SU-DHL-6 (cell line): ENCODE data around the gene UTY.

Source experiments
- H2AFZ ChIP-seq: fragments of 200-600 bp; sonication (generic); 2 replicates; pipeline ENCODE4 v1.6.1; 2014; ENCODE audit warnings: low read depth, mild to moderate bottlenecking, moderate library complexity, mixed read lengths, antibody characterized with exemption, low read length; ENCODE audit not compliant: severe bottlenecking
- H3F3A ChIP-seq: fragments of 200-600 bp; shearing (Covaris generic); 2 replicates; pipeline ENCODE4 v1.6.0; 2016; ENCODE audit warnings: antibody characterized with exemption, mild to moderate bottlenecking; ENCODE audit not compliant: insufficient read depth
- H3K27ac ChIP-seq: fragments of 200-600 bp; sonication (generic); 2 replicates; pipeline ENCODE4 v1.5.1; 2016; ENCODE audit warnings: low read depth, mild to moderate bottlenecking, low read length, moderate library complexity, mixed read lengths
- H3K27me3 ChIP-seq: fragments of 200-600 bp; sonication (generic), shearing (Covaris generic); 2 replicates; pipeline ENCODE4 v1.6.0; 2014; ENCODE audit warnings: mild to moderate bottlenecking, low read length
- H3K36me3 ChIP-seq: fragments of 200-600 bp; sonication (generic); 2 replicates; pipeline ENCODE4 v1.6.1; 2014; ENCODE audit warnings: mild to moderate bottlenecking, low read length, mixed read lengths
- H3K4me2 ChIP-seq: fragments of 300-600, 200-600 bp; shearing (Covaris generic), sonication (generic); 2 replicates; pipeline ENCODE4 v1.6.0; 2014; ENCODE audit warnings: low read length, low read depth, mild to moderate bottlenecking; ENCODE audit not compliant: poor library complexity, severe bottlenecking
- H3K4me3 ChIP-seq: fragments of 200-600 bp; sonication (generic); 2 replicates; pipeline ENCODE4 v1.5.1; 2014; ENCODE audit warnings: antibody characterized with exemption, low read length, mild to moderate bottlenecking, mixed read lengths; ENCODE audit not compliant: insufficient read depth, poor library complexity, severe bottlenecking
- H3K79me2 ChIP-seq: fragments of 200-600 bp; sonication (generic); 2 replicates; pipeline ENCODE4 v1.6.1; 2014; ENCODE audit warnings: mild to moderate bottlenecking, low read length, moderate library complexity; ENCODE audit not compliant: insufficient read depth
- H3K9ac ChIP-seq: fragments of 200-600 bp; sonication (generic); 2 replicates; pipeline ENCODE4 v1.7.0; 2014; ENCODE audit warnings: mild to moderate bottlenecking, low read length
- H3K9me2 ChIP-seq: fragments of 200-600 bp; sonication (generic); replicated peaks from 2 replicates; pipeline ENCODE4 v1.6.1; 2014; ENCODE audit warnings: low read length; ENCODE audit not compliant: insufficient read depth
- H3K9me3 ChIP-seq: fragments of 200-600 bp; sonication (generic); 2 replicates; pipeline ENCODE4 v1.6.1; 2014; ENCODE audit warnings: low read length, mixed read lengths; ENCODE audit not compliant: insufficient read depth
- H4K20me1 ChIP-seq: fragments of 200-600 bp; sonication (generic); 2 replicates; pipeline ENCODE4 v1.6.1; 2014; ENCODE audit warnings: low read depth, mild to moderate bottlenecking, antibody characterized with exemption, low read length, moderate library complexity, mixed read lengths
- CTCF ChIP-seq: fragments of 200-600 bp; sonication (generic); IDR thresholded peaks from one replicate; pipeline ENCODE4 v1.5.1; 2017; ENCODE audit warnings: antibody characterized with exemption, mild to moderate bottlenecking, low read length, moderate library complexity; ENCODE audit not compliant: insufficient read depth, poor library complexity, severe bottlenecking
- EZH2phosphoT487 ChIP-seq: fragments of 200-600 bp; sonication (generic), shearing (Covaris generic); conservative IDR thresholded peaks from 2 replicates; pipeline ENCODE4 v1.6.1; 2018; ENCODE audit warnings: mild to moderate bottlenecking, antibody characterized with exemption, low read length, moderate library complexity, mixed read lengths

The UTY gene

GRCh38 chrY:13440811-13441210 lies 39.0 kb downstream of the UTY start:
- H3F3A ChIP-seq, result no peaks in the 10 kb centered on the region
- no peak overlapping the region for H3K27ac ChIP-seq
- no peak overlapping the region for H3K4me3 ChIP-seq
- H3K27me3 ChIP-seq, result no peaks in the 10 kb centered on the region
- H3K36me3 ChIP-seq, result no peaks in the 10 kb centered on the region
- no peak overlapping the region for H2AFZ ChIP-seq
- H3K9me3 ChIP-seq, result no peaks in the 10 kb centered on the region
- TF ChIP-seq EZH2phosphoT487 (no peak), CTCF (no peak)
- no peaks in the 10 kb centered on the region for H3K9me2 ChIP-seq
- H3K4me2 ChIP-seq, result no peak overlapping the region
- no peak overlapping the region for H3K9ac ChIP-seq
- no peaks in the 10 kb centered on the region for H3K79me2 ChIP-seq
- H4K20me1 ChIP-seq, result no peaks in the 10 kb centered on the region

GRCh38 chrY:13435968-13436937 lies 43.6 kb downstream of the UTY start:
- Histone ChIP-seq H3K36me3 (no peaks in the 10 kb centered on the region), H2AFZ (no peak overlapping the region), H3K4me2 (no peak overlapping the region)

DNA sequence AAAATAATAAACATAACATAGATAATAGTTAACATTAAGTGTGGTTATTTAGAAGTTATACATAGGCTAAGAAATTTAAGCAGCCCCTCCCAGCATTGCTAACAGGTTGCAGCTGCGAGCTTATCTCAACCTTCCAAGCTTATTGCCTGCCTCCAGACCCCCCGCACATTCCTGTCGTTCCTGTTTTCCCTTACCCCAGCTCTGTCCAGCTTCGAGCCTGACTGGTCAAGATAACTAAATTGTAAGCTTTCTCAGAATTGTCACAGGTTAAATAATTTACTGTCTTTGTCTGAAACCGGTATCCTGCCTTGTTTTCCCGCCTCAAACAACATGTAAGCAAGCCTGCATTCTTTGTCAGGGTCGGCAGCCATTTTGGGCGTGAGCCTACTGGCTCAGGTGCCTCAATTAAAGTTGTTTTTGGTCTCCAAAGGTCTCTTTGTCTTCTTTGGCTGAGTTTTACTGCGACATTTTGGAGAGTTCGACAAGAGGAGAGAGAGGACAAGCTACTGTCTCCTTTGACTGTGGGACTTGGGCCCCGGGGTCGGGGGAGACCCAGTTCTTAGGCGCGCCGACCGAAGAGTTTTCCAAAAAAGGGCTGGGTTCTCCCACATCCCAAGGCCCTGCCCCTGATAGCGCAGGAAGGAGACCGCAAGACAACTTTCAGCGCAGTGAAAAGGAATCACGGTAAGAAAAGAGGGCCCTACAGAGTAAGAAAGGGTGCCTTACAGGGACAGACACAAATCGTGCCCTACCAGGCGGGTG lies 44.4 kb downstream of the UTY start:
- no peaks in the 10 kb centered on the region for H3K9me2 ChIP-seq
- H2AFZ ChIP-seq, result no peak overlapping the region
- H3F3A ChIP-seq, result no peaks in the 10 kb centered on the region
- H3K36me3 ChIP-seq, result no peaks in the 10 kb centered on the region
- H3K4me3 ChIP-seq, result no peak overlapping the region
- TF ChIP-seq EZH2phosphoT487, result no peak
- no peak for TF ChIP-seq CTCF
- H3K9me3 ChIP-seq, result no peaks in the 10 kb centered on the region
- no peak overlapping the region for H3K4me2 ChIP-seq
- H3K9ac ChIP-seq, result no peak overlapping the region
- no peaks in the 10 kb centered on the region for H3K79me2 ChIP-seq
- no peak overlapping the region for H3K27ac ChIP-seq
- no peaks in the 10 kb centered on the region for H4K20me1 ChIP-seq
- H3K27me3 ChIP-seq, result no peaks in the 10 kb centered on the region

More at GRCh38 chrY:13435968-13436937, 43.6 kb downstream of the UTY start:
- Histone ChIP-seq H3K9me3 (no peaks in the 10 kb centered on the region), H3K27me3 (no peaks in the 10 kb centered on the region), H4K20me1 (no peaks in the 10 kb centered on the region), H3K9ac (no peak overlapping the region), H3K79me2 (no peaks in the 10 kb centered on the region), H3K27ac (no peak overlapping the region), H3K4me3 (no peak overlapping the region), H3F3A (no peaks in the 10 kb centered on the region), H3K9me2 (no peaks in the 10 kb centered on the region)
- TF ChIP-seq EZH2phosphoT487, result no peak
- no peak for TF ChIP-seq CTCF
